Testis (tissue), 3 donors: ENCODE data around the gene NUP214. TPM values are rescaled to one million over a fixed set of nuclear protein-coding genes. Genes with fewer than 3 reads are reported as not detected.
"Not testable (repeated sequence)": the region's sequence is repeated elsewhere in the genome, so short reads cannot be mapped to it uniquely, and the experiment has no call there.

Experiments
- DNase-seq: peaks from one replicate; pipeline ENCODE4 v3.0.0-alpha.2; 2019
- H3K27ac ChIP-seq, 2 donors: fragments of 200-600 bp; sonication (generic); one replicate each; pipeline ENCODE4 v1.5.1; 2019
- H3K27me3 ChIP-seq: fragments of 200-600 bp; sonication (generic); one replicate; pipeline ENCODE4 v1.5.1; 2019
- H3K36me3 ChIP-seq: fragments of 200-600 bp; sonication (generic); one replicate; pipeline ENCODE4 v1.5.1; 2017; ENCODE audit warnings: low read depth; ENCODE audit errors: missing control alignments
- H3K4me1 ChIP-seq: fragments of 200-600 bp; sonication (generic); one replicate; pipeline ENCODE4 v1.5.1; 2019
- H3K4me3 ChIP-seq, 2 donors: fragments of 200-600 bp; sonication (generic); one replicate each; pipeline ENCODE4 v1.5.1; 2017 to 2019
- H3K9me3 ChIP-seq: fragments of 200-600 bp; sonication (generic); one replicate; pipeline ENCODE4 v1.5.1; 2017
- POLR2A ChIP-seq: fragments of 450-650 bp; IDR thresholded peaks from one replicate; pipeline ENCODE4 v1.6.1; 2017; ENCODE audit warnings: antibody characterized with exemption, mild to moderate bottlenecking, moderate library complexity
- WGBS, 2 donors: methylation state at CpG; one replicate each; pipeline ENCODE4 v1.1.5; 2018; 5-methylcytosine and 5-hydroxymethylcytosine counted together
- intact Hi-C: fragments of 100-400 bp; cut with DNase I; formaldehyde crosslinking; loops from one replicate; pipeline ENCODE4 v1.15.1; 2023; ENCODE audit warnings: low total_unique reads
- polyA plus RNA-seq: library from polyadenylated mRNA; stranded (reverse); fragments of 350-450 nt; fragmentation: Illumina TruSeq; extraction: RNeasy Lipid Tissue Mini Kit (QIAGEN cat#74804); gene quantifications from one replicate; pipeline ENCODE4 v1.2.3, GENCODE V29; 2014; ENCODE audit warnings: low read depth, low replicate concordance; ENCODE audit not compliant: insufficient read depth
- total RNA-seq, 2 donors: library from RNA; depleted of rRNA; stranded (reverse); fragments of >200 nt; gene quantifications; one replicate each; pipeline ENCODE4 v1.2.3, GENCODE V29; 2016
- TF ChIP-seq, protein P1 (sequence below), 3 experiments: fragments of 450-650 bp in 2 of 3; fragments of 200-600 bp in 1 of 3; sonication (generic) in 1 of 3; IDR thresholded peaks; one replicate each; pipeline ENCODE4 v1.5.1; 2016 to 2019; ENCODE audit warnings: antibody characterized with exemption in 3 of 3, mild to moderate bottlenecking in 2 of 3, moderate library complexity in 1 of 3

Gene NUP214
- total and polyA plus RNA-seq, 3 donors from 2014 or later, result 190 to 250 (median 237) TPM

GRCh38 chr9:131240047-131240921, 114.9 kb downstream of the NUP214 start:
- TF ChIP-seq POLR2A, result no peak
- TF ChIP-seq, protein P1, sequence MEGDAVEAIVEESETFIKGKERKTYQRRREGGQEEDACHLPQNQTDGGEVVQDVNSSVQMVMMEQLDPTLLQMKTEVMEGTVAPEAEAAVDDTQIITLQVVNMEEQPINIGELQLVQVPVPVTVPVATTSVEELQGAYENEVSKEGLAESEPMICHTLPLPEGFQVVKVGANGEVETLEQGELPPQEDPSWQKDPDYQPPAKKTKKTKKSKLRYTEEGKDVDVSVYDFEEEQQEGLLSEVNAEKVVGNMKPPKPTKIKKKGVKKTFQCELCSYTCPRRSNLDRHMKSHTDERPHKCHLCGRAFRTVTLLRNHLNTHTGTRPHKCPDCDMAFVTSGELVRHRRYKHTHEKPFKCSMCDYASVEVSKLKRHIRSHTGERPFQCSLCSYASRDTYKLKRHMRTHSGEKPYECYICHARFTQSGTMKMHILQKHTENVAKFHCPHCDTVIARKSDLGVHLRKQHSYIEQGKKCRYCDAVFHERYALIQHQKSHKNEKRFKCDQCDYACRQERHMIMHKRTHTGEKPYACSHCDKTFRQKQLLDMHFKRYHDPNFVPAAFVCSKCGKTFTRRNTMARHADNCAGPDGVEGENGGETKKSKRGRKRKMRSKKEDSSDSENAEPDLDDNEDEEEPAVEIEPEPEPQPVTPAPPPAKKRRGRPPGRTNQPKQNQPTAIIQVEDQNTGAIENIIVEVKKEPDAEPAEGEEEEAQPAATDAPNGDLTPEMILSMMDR (IDR thresholded peaks at IDR 0.05), result no peak
- intact Hi-C loops, result no loop called here
- DNase-seq, result no peak
- H3K4me3 ChIP-seq, result no peak overlapping the region
- H3K36me3 ChIP-seq, result no peaks in the 10 kb centered on the region
- H3K27me3 ChIP-seq, result no peaks in the 10 kb centered on the region
- no peaks in the 10 kb centered on the region for H3K9me3 ChIP-seq
- WGBS, 2 donors, result 83 to 89% methylated on average over 21 to 22 of the region's 22 CpGs
- no peak overlapping the region for H3K27ac ChIP-seq
- no peaks in the 10 kb centered on the region for H3K4me1 ChIP-seq

GRCh38 chr9:131244331-131244730, 118.9 kb downstream of the NUP214 start:
- DNase-seq, H3K4me1 ChIP-seq, H3K36me3 ChIP-seq, H3K27ac ChIP-seq, H3K9me3 ChIP-seq, H3K4me3 ChIP-seq, intact Hi-C loops, H3K27me3 ChIP-seq: not testable (repeated sequence)
- WGBS, 2 donors, result 94 to 96% methylated on average over 5 of the region's 5 CpGs

- intact Hi-C loops, result no loop called here
- TF ChIP-seq, protein P1 (IDR thresholded peaks at IDR 0.05), result no peak
- TF ChIP-seq POLR2A, result no peak
- WGBS, 2 donors, result 81 to 88% methylated on average over 4 of the region's 4 CpGs
- no peaks in the 10 kb centered on the region for H3K9me3 ChIP-seq
- H3K4me1 ChIP-seq, result no peaks in the 10 kb centered on the region
- no peak for DNase-seq
- no peak overlapping the region for H3K4me3 ChIP-seq
- no peaks in the 10 kb centered on the region for H3K27me3 ChIP-seq
- no peak overlapping the region for H3K27ac ChIP-seq
- H3K36me3 ChIP-seq, result no peaks in the 10 kb centered on the region
These were observed 121.2 kb downstream of the NUP214 start for GRCh38 chr9:131246618-131247017.

DNA sequence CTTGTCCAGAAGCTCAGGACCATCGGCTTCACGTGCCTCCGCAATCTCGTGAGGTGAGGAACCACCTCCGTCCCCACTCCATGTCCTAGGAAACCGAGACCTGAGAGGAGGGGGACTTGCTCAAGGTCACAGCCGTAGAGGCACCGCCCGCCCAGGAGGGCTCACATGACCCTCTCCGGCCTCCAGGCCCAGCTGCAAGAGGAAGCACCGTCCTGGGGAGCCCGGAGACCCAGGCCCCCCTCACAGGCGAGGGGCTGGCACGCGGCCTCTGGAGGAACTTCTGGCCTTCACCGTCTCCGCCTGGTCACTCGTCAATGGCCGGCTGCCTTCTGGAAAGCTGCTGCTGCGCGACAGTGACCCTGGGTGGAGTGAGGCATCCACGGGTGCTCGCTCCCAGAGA, 126.7 kb downstream of the NUP214 start:
- WGBS, 2 donors, result 86 to 89% methylated on average over 7 to 12 of the region's 23 CpGs
- no peak overlapping the region for H3K4me3 ChIP-seq
- intact Hi-C loops, result no loop called here

DNA sequence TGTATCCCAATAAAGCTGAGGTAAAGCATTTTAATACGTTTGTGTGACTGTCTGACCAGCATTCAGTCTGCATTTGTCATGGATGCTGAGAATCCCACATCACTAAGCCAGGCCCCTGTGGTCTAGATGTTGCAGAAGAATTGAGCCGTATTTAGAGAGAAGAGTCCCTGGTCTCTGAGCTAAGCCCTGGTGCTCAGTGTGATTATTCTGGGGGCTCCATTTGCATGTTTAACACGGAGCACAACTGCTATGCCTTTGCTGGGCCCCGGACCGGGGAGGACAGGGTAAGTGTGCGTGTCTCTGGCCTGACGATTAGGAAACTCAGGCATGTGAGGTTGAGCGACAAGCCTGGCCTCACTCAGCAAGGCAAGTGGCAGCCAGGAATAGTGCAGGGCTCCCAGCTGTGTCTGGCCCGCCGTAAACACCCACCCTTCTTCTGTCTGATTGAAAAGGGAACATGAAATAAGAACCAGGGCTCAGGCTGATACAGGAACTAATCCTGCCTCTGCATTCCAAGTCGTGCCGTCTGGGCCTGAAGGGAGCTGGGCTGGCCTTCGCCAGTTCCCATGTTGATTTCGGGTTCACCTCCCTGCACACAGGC, 128.6 kb downstream of the NUP214 start:
- peaks cover 17% of the 10 kb centered on the region for H3K4me1 ChIP-seq
- H3K27me3 ChIP-seq, result no peaks in the 10 kb centered on the region
- H3K9me3 ChIP-seq, result no peaks in the 10 kb centered on the region
- peak overlapping the region in 1 of 2 donors; percentile 41 for H3K27ac ChIP-seq
- no peak for DNase-seq
- TF ChIP-seq POLR2A, result no peak
- TF ChIP-seq, protein P1 (IDR thresholded peaks at IDR 0.05), result no peak
- H3K4me3 ChIP-seq, result no peak overlapping the region
- no peaks in the 10 kb centered on the region for H3K36me3 ChIP-seq
- intact Hi-C loops, result no loop called here
- WGBS, 2 donors, result 75 to 86% methylated on average over 14 of the region's 14 CpGs

More for the DNA sequence above, 126.7 kb downstream of the NUP214 start:
- peaks cover 9% of the 10 kb centered on the region for H3K4me1 ChIP-seq
- no peaks in the 10 kb centered on the region for H3K36me3 ChIP-seq
- TF ChIP-seq POLR2A, result no peak
- TF ChIP-seq, protein P1 (IDR thresholded peaks at IDR 0.05), result no peak
- no peaks in the 10 kb centered on the region for H3K27me3 ChIP-seq
- H3K9me3 ChIP-seq, result no peaks in the 10 kb centered on the region
- no peak overlapping the region for H3K27ac ChIP-seq
- no peak for DNase-seq
